Measurements from ENCODE around the gene FAF1.
"Not testable (repeated sequence)": the region's sequence is repeated elsewhere in the genome, so short reads cannot be mapped to it uniquely, and the experiment has no call there.

GRCh38 chr1:50933770-50934169 lies 26.3 kb downstream of the FAF1 start:
- TF ChIP-seq, protein P1, sequence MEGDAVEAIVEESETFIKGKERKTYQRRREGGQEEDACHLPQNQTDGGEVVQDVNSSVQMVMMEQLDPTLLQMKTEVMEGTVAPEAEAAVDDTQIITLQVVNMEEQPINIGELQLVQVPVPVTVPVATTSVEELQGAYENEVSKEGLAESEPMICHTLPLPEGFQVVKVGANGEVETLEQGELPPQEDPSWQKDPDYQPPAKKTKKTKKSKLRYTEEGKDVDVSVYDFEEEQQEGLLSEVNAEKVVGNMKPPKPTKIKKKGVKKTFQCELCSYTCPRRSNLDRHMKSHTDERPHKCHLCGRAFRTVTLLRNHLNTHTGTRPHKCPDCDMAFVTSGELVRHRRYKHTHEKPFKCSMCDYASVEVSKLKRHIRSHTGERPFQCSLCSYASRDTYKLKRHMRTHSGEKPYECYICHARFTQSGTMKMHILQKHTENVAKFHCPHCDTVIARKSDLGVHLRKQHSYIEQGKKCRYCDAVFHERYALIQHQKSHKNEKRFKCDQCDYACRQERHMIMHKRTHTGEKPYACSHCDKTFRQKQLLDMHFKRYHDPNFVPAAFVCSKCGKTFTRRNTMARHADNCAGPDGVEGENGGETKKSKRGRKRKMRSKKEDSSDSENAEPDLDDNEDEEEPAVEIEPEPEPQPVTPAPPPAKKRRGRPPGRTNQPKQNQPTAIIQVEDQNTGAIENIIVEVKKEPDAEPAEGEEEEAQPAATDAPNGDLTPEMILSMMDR (conservative IDR thresholded peaks at IDR 0.05; ENCODE audit: low read depth, low read length) = not testable (repeated sequence)
- not testable (repeated sequence) for TF ChIP-seq EZH2 (IDR thresholded peaks at IDR 0.05; ENCODE audit: borderline replicate concordance, low read depth, low read length, poor library complexity, severe bottlenecking)
